NCI-H2081 (cell line): ENCODE results near the gene ANXA4.
A peak's percentile ranks its signal among the peaks of the same experiment; 100 is the strongest.
"Not testable (repeated sequence)": the region's sequence is repeated elsewhere in the genome, so short reads cannot be mapped to it uniquely, and the experiment has no call there.

Experiments used
- DNase-seq, 2 experiments: peaks; one replicate each; lab custom pipeline; 2025; lab: John Stamatoyannopoulos, UW

Gene ANXA4

GRCh38 chr2:69807821-69808540, 66.0 kb downstream of the ANXA4 start:
- peak; percentile 31 to 64 for DNase-seq

- DNase-seq, result no peak
Measured at GRCh38 chr2:69810550-69810949, 68.6 kb downstream of the ANXA4 start.

GRCh38 chr2:69811018-69811417, 69.1 kb downstream of the ANXA4 start:
- DNase-seq, result no peak

DNA sequence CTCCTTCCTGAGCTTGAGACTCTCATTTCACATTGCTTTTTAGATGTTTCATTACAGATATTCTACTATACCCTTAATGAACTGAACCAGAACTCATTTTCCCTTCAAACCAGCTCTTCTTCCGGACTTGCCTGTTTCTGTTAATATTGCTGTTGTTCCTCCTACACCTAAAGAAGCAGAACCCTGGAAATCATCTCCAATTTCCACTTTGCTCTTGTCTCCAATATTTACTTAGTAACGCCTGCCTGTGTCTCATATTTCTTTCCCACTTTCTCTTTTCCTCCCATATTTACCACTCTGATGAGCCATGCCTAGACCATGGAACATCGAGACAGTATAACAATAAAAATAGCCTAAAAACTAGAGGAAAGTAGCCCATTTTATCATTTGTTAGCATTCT, 69.7 kb downstream of the ANXA4 start:
- no peak for DNase-seq

DNA sequence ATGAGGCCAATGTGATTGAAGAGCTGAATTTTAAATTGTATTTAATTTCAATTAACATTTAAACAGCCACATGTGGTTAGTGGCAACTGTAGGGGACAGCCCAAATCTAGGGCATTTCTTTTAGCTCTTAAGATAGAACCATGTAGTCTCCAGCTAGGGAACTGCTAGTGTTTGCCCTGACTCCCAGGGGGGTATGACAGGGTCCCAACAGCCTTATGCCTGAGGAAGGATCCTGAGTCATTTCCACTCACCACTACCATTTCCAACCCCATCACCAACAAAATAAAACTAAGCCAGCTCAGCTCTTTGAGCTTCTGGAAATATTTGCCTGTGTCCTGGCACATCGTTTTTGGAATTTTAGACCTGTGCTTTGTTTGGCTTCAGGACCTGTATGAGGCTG, 73.8 kb downstream of the ANXA4 start:
- DNase-seq, result no peak

- DNase-seq, result peak; percentile 71 to 72
Measured at GRCh38 chr2:69816923-69817542, 75.1 kb downstream of the ANXA4 start.

DNA sequence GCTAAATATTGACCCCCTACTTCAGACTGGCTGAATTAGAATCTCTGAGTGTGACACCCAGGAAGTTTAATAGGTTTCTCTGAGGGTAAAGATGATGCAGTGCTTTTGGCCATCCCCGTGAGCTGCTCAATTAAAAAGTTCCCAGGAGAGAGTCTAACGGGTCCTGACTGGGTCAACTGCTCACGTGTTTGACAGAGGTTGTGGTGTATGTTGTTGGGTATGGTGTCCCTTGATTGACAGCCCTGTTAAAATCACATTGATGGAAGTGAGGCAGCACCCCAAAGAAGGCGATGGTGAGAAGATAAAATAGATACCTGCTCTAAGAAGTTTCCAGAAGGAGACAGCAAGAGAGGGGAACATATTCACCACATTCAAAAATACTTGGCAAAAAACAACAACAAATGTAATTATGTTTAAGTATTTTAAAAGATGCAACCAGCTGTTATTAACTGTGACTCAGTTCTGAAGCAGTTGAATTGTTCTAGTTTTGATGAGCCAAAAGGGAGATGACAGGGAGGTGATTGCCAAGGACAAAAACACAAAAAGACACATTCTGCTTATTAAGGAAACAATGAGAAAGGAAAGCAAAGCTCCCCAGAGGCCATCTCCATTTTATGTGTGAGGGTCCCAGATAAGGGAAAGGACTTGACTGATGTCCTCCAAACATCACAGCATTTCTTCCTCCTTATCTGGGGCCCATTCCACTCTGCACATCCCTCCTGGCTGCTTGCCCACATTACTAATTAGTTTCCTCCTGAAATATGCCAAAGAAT, 76.0 kb downstream of the ANXA4 start:
- DNase-seq, result no peak

- no peak for DNase-seq
Measured at GRCh38 chr2:69827796-69828540, 86.0 kb downstream of the ANXA4 start.

GRCh38 chr2:69828938-69829255, 87.0 kb downstream of the ANXA4 start:
- no peak for DNase-seq

GRCh38 chr2:69829256-69830044, 87.5 kb downstream of the ANXA4 start, which contains the start of gene GMCL1:
Gene GMCL1, plus strand, starts transcription at chr2:69829660. Its CDS starts 233 bp downstream, at chr2:69829893.
- peak; percentile 89 to 91 for DNase-seq

GRCh38 chr2:69830045-69830905, 88.3 kb downstream of the ANXA4 start:
- DNase-seq, result peak in 1 of 2 experiments; percentile 3

DNA sequence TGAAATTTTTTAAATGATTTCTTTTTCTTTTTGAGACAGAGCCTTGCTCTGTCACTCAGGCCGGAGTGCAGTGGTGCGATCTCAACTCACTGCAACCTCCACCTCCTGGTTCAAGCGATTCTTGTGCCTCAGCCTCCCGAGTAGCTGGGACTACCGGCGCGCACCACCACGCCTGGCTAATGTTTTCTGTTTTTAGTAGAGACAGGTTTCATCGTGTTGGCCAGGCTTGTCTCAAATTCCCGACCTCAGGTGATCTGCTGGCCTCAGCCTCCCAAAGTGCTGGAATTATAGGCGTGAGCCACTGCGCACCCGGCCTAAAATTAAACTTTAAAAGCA, 88.9 kb downstream of the ANXA4 start:
- DNase-seq, result not testable (repeated sequence)

GRCh38 chr2:69831354-69831905, 89.5 kb downstream of the ANXA4 start:
- DNase-seq, result no peak

- no peak for DNase-seq
Measured at GRCh38 chr2:69833752-69834151, 91.8 kb downstream of the ANXA4 start.

DNA sequence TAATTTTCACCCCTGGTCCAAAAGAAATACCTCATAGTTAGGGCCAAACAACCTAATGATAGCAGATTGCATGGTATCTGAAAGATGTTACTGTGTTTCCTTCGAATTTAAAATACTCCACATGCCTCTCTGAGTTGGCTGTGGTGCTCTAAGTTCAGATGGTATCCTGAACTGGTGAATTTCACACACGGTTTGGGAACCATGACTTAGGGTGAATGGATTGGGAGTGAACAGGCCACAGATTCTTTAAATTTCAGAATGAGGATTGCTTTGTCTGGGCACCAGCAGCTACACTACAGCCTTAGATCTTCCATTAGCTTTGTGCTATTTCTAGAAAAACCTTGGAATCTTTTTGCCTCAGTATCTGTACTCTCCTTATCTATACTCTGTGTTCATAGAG, 93.7 kb downstream of the ANXA4 start:
- no peak for DNase-seq

GRCh38 chr2:69836316-69836715, 94.4 kb downstream of the ANXA4 start:
- no peak for DNase-seq

GRCh38 chr2:69837533-69837932, 95.6 kb downstream of the ANXA4 start:
- DNase-seq, result no peak

DNA sequence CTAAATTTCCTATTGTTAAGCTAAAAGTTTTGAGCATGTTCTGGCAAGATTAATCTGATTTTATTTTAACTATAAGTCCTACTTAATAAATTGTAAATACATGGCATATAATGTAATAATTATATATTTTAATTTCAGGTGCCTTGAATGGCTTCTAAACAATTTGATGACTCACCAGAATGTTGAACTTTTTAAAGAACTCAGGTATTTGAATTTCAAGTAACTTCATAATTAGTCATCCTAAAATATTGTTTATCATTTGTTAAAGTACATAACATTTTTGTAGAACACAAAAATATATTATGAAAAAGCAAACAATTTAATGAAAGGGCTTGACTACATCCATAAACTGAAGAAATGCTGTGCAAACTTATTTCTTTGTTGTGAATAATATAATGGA, 102.1 kb downstream of the ANXA4 start:
- no peak for DNase-seq

DNA sequence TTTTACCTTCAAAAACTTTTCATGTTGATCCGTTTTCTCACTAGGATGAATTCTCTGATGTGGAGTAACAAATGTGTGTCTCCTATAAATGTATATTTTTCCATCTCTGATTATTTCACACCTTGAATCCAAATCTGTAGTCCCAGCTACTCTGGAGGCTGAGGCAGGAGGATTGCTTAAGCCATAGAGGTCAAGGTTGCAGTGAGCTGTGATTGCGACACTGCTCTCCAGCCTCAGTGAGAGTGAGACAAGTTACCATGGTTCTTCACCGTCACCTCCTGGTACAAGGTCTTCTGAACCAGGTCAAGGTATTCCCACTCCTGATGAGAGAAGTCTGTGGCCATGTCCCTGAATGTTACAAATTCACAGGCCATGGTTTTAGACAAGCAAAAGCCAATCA, 102.6 kb downstream of the ANXA4 start:
- no peak for DNase-seq
